HCT116 (cell line): Measurements from ENCODE around the gene METTL27. TPM values are rescaled to one million over a fixed set of nuclear protein-coding genes. Genes with fewer than 3 reads are reported as not detected.

Experiments
- ATAC-seq: fragments of 200-7000 bp; cut with Tn5 transposase; 2 replicates; pipeline ENCODE4 v1.9.1; 2020; ENCODE audit warnings: mild to moderate bottlenecking, moderate library complexity
- BruUV-seq: library from RNA; stranded (reverse); fragments of 400-500 nt; replicated peaks from 2 replicates; lab custom pipeline; 2021; lab: Mats Ljungman, UMichigan
- CTCF ChIA-PET: fragments of 300-600 bp; sonication (Branson Sonifier 250); formaldehyde crosslinking; loops from one replicate; lab custom pipeline; 2021; ENCODE audit warnings: antibody characterized with exemption; lab: Charles Lee
- POLR2A ChIA-PET: fragments of 300-600, 350-600 bp; sonication (Branson Sonifier 250); formaldehyde crosslinking; loops from one replicate; lab custom pipeline; 2021; ENCODE audit warnings: antibody characterized with exemption; lab: Charles Lee
- RAD21 ChIA-PET, 2 experiments: fragments of 300-600 bp; sonication (Branson Sonifier 250); formaldehyde crosslinking; loops; one replicate each; lab custom pipeline; 2023; ENCODE audit warnings: low total read pairs in 2 of 2; ENCODE audit not compliant: uncharacterized antibody in 2 of 2, unreplicated experiment in 2 of 2, low non-redundant PET in 1 of 2; lab: Charles Lee
- DNase-seq: peaks from one replicate; pipeline ENCODE4 v3.0.0-alpha.2; 2010; ENCODE audit warnings: low read depth, low spot score
- H2AFZ ChIP-seq: fragments of 200-600 bp; shearing (Covaris generic), sonication (generic); 2 replicates; pipeline ENCODE4 v1.6.1; 2017; ENCODE audit warnings: low read depth, mixed run types, mixed read lengths, antibody characterized with exemption, low read length; ENCODE audit not compliant: poor library complexity, severe bottlenecking
- H3K27ac ChIP-seq: 2 replicates; pipeline ENCODE4 v1.5.1; 2012; ENCODE audit warnings: low read depth, low read length
- H3K27me3 ChIP-seq: fragments of 200-600 bp; sonication (generic); 2 replicates; pipeline ENCODE4 v1.6.1; 2016; ENCODE audit warnings: mixed run types, low read length, mixed read lengths; ENCODE audit not compliant: insufficient read depth
- H3K36me3 ChIP-seq, 2 experiments: fragments of 200-500 bp in 1 of 2; fragments of 200-600 bp in 1 of 2; sonication (Bioruptor generic) in 1 of 2; sonication (generic) in 1 of 2; 2 replicates each; pipeline versions ENCODE4 v1.5.1 to v1.6.1; 2014 to 2016; ENCODE audit warnings: low read length in 2 of 2, inconsistent platforms in 1 of 2, mixed read lengths in 1 of 2, mixed run types in 1 of 2; ENCODE audit not compliant: insufficient read depth in 2 of 2, control insufficient read depth in 1 of 2
- H3K4me1 ChIP-seq, 2 experiments: fragments of 200-600 bp in 1 of 2; sonication (generic) in 1 of 2; 2 replicates each; pipeline versions ENCODE4 v1.5.1 to v1.6.1; 2012 to 2017; ENCODE audit warnings: low read length in 2 of 2, inconsistent platforms in 1 of 2, mild to moderate bottlenecking in 1 of 2, mixed read lengths in 1 of 2, mixed run types in 1 of 2, moderate library complexity in 1 of 2; ENCODE audit not compliant: insufficient read depth in 2 of 2, control insufficient read depth in 1 of 2
- H3K4me2 ChIP-seq: fragments of 200-600 bp; sonication (generic); 2 replicates; pipeline ENCODE4 v1.6.1; 2017; ENCODE audit warnings: mixed run types, low read length, mixed read lengths
- H3K4me3 ChIP-seq, 2 experiments: fragments of 200-600 bp in 1 of 2; sonication (generic) in 1 of 2; replicated peaks in 1 of 2; 2 replicates each; pipeline ENCODE4 v1.5.1; 2011 to 2016; ENCODE audit warnings: low read length in 2 of 2, control low read depth in 1 of 2, low read depth in 1 of 2, mild to moderate bottlenecking in 1 of 2, mixed read lengths in 1 of 2, mixed run types in 1 of 2
- H3K79me2 ChIP-seq: fragments of 200-600 bp; sonication (generic); 2 replicates; pipeline ENCODE4 v1.6.1; 2017; ENCODE audit warnings: mild to moderate bottlenecking, mixed run types, low read length, moderate library complexity, mixed read lengths; ENCODE audit not compliant: insufficient read depth
- H3K9ac ChIP-seq: fragments of 200-600 bp; sonication (generic); 2 replicates; pipeline ENCODE4 v1.6.1; 2016; ENCODE audit warnings: low read length, mixed read lengths
- H3K9me2 ChIP-seq: fragments of 200-600 bp; sonication (generic), shearing (Covaris generic); 2 replicates; pipeline ENCODE4 v1.6.1; 2017; ENCODE audit warnings: mixed run types, mild to moderate bottlenecking, moderate library complexity; ENCODE audit not compliant: insufficient read depth
- H3K9me3 ChIP-seq, 2 experiments: fragments of 200-500 bp in 1 of 2; fragments of 200-600 bp in 1 of 2; sonication (Bioruptor generic) in 1 of 2; sonication (generic) in 1 of 2; 2 replicates each; pipeline ENCODE4 v1.6.1; 2014 to 2017; ENCODE audit warnings: low read length in 2 of 2, mixed read lengths in 2 of 2, inconsistent platforms in 1 of 2, low read depth in 1 of 2, mild to moderate bottlenecking in 1 of 2, mixed run types in 1 of 2, moderate library complexity in 1 of 2; ENCODE audit not compliant: control insufficient read depth in 1 of 2, insufficient read depth in 1 of 2
- H4K20me1 ChIP-seq: fragments of 200-600 bp; sonication (generic), shearing (Covaris generic); 2 replicates; pipeline ENCODE4 v1.6.1; 2017; ENCODE audit warnings: mixed run types, mild to moderate bottlenecking, moderate library complexity; ENCODE audit not compliant: insufficient read depth
- CBX3 ChIP-seq: IDR thresholded peaks from 2 replicates; pipeline ENCODE4 v1.6.1; 2012; ENCODE audit warnings: low read depth
- CEBPB ChIP-seq: IDR thresholded peaks from 2 replicates; pipeline ENCODE4 v1.6.1; 2012; ENCODE audit warnings: low read depth
- EGR1 ChIP-seq: IDR thresholded peaks from 2 replicates; pipeline ENCODE4 v1.6.1; 2012; ENCODE audit warnings: low read depth
- ELF1 ChIP-seq: IDR thresholded peaks from 2 replicates; pipeline ENCODE4 v1.6.1; 2012; ENCODE audit warnings: low read depth, borderline replicate concordance
- EZH2 ChIP-seq: fragments of 200-600 bp; sonication (generic); IDR thresholded peaks from 2 replicates; pipeline ENCODE4 v1.6.1; 2017; ENCODE audit warnings: antibody characterized with exemption, mixed run types
- EZH2phosphoT487 ChIP-seq: fragments of 200-600 bp; IDR thresholded peaks from 2 replicates; pipeline ENCODE4 v1.6.1; 2018; ENCODE audit warnings: antibody characterized with exemption, borderline replicate concordance
- FOSL1 ChIP-seq: IDR thresholded peaks from 2 replicates; pipeline ENCODE4 v1.6.1; 2012; ENCODE audit warnings: low read depth
- MAX ChIP-seq: IDR thresholded peaks from 2 replicates; pipeline ENCODE4 v1.6.1; 2012
- RAD21 ChIP-seq: IDR thresholded peaks from 2 replicates; pipeline ENCODE4 v1.6.1; 2012; ENCODE audit warnings: low read depth, mild to moderate bottlenecking
- SP1 ChIP-seq: IDR thresholded peaks from 2 replicates; pipeline ENCODE4 v1.6.1; 2012; ENCODE audit warnings: low read depth
- SRF ChIP-seq: IDR thresholded peaks from 2 replicates; pipeline ENCODE4 v1.6.1; 2012; ENCODE audit warnings: low read depth
- YY1 ChIP-seq: IDR thresholded peaks from 2 replicates; pipeline ENCODE4 v1.6.1; 2011; ENCODE audit warnings: low read length, low read depth, moderate library complexity, mild to moderate bottlenecking; ENCODE audit not compliant: insufficient replicate concordance; ENCODE audit errors: extremely low read depth
- ZFX ChIP-seq: fragments of 450-650 bp; IDR thresholded peaks from 2 replicates; pipeline ENCODE4 v1.6.1; 2017
- ZNF274 ChIP-seq: fragments of 200-500 bp; sonication (Bioruptor generic); IDR thresholded peaks from 2 replicates; pipeline ENCODE4 v1.6.1; 2014; ENCODE audit warnings: mild to moderate bottlenecking, low read depth, low read length, inconsistent platforms
- intact Hi-C: fragments of 100-400 bp; cut with micrococcal nuclease; formaldehyde crosslinking; loops from 2 replicates; pipeline ENCODE4 v1.10.0; 2022
- total RNA-seq: library from RNA; stranded (reverse); gene quantifications from one replicate; pipeline ENCODE4 v1.2.1, GENCODE V29; 2021; ENCODE audit not compliant: unreplicated experiment
- TF ChIP-seq, protein P1 (sequence below): IDR thresholded peaks from 2 replicates; pipeline ENCODE4 v1.6.1; 2011; ENCODE audit warnings: mild to moderate bottlenecking, low read length, moderate library complexity; ENCODE audit not compliant: insufficient replicate concordance; ENCODE audit errors: extremely low read depth
- TF ChIP-seq, protein P2 (sequence below): IDR thresholded peaks from 2 replicates; pipeline ENCODE4 v1.6.1; 2012
- TF ChIP-seq, protein P3 (sequence below), 3 experiments: fragments of 200-600 bp in 1 of 3; sonication (generic) in 1 of 3; IDR thresholded peaks in 2 of 3; conservative IDR thresholded peaks in 1 of 3; 2 replicates each; pipeline ENCODE4 v1.5.1; 2012 to 2017; ENCODE audit warnings: low read depth in 2 of 3, low read length in 2 of 3, antibody characterized with exemption in 1 of 3, borderline replicate concordance in 1 of 3, control low read depth in 1 of 3, mild to moderate bottlenecking in 1 of 3, mixed read lengths in 1 of 3, mixed run types in 1 of 3, moderate library complexity in 1 of 3; ENCODE audit not compliant: insufficient read depth in 1 of 3

The METTL27 gene
- total RNA-seq, 1 experiment from 2014 or later, result 30.4 TPM

DNA sequence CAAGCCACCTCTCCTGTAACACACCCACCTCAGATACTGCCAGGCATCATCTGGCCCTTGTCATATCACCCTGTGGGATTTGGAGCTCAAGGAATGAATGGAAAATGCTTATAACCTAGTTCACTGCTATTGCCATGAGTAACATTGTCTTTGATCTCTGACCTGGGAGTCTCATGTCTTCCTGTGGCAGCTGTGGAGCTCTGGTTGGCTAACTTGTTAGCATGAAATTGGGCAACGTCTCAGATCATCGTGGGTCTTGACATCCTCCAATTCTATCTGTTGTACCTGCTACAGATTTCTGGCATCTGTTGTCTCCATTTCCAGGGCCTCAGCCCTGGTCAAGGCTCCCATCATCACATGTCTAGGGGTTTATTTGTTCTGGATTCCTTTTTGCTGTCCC, 16.5 kb upstream of the METTL27 start:
- CTCF ChIA-PET, result interaction anchor here (0.6 kb wide), 1 partner anchor 51 kb away, joined by 3 read pairs; no protein-coding TSS in a partner anchor
- intact Hi-C loops, result loop anchor here (10.0 kb wide), 1 partner anchor 234 kb away; the partner anchor contains the start of gene MLXIPL
- H3K4me3 ChIP-seq, result no peak overlapping the region
- no peaks in the 10 kb centered on the region for H3K9me2 ChIP-seq
- ATAC-seq (no peak), DNase-seq (no peak)
- H2AFZ ChIP-seq, result no peak overlapping the region
- no peak overlapping the region for H3K4me2 ChIP-seq
- H3K27ac ChIP-seq, result no peak overlapping the region
- no peaks in the 10 kb centered on the region for H3K27me3 ChIP-seq
- H4K20me1 ChIP-seq, result no peaks in the 10 kb centered on the region
- no peaks in the 10 kb centered on the region for H3K9me3 ChIP-seq
- no TSS peak for BruUV-seq
- RAD21 ChIA-PET, result interaction anchor here in 1 of 2 experiments (0.7 kb wide), 1 partner anchor 133 kb away, joined by 5 read pairs; no protein-coding TSS in a partner anchor
- H3K4me1 ChIP-seq, result peaks cover 7 to 35% of the 10 kb centered on the region in 2 experiments; a peak in 3 of 4 replicates
- H3K36me3 ChIP-seq, result no peaks in the 10 kb centered on the region
- POLR2A ChIA-PET, result no interaction called here
- no peak overlapping the region for H3K9ac ChIP-seq
- no peak for TF ChIP-seq SRF
- no peaks in the 10 kb centered on the region for H3K79me2 ChIP-seq

DNA sequence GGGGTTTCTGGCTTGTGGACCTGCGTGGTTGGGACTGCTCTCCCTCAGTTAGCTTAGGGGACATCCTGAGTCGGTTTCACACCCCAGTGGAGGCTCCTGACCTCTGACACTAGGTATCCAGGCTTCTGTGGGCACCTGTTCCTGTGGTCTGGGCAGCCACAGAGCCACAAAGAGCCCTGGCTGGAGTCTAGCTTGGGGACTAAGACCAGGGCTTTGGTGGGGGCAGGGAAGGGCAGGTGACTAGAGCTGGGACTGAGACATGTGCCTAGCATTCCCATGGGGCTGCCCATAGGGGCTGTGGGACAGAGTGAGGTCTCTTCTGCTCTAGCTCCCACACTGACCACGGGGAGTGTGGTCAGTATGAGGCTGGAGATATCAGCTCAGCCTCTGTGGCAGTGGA, 14.6 kb upstream of the METTL27 start:
- Histone ChIP-seq H3K9me3 (no peaks in the 10 kb centered on the region), H3K36me3 (no peaks in the 10 kb centered on the region), H3K4me2 (no peak overlapping the region), H3K9me2 (no peaks in the 10 kb centered on the region), H3K79me2 (no peaks in the 10 kb centered on the region), H3K27ac (no peak overlapping the region), H3K9ac (no peak overlapping the region), H3K4me3 (no peak overlapping the region), H2AFZ (no peak overlapping the region), H3K4me1 (peaks cover 15 to 52% of the 10 kb centered on the region in 2 experiments), H4K20me1 (no peaks in the 10 kb centered on the region), H3K27me3 (no peaks in the 10 kb centered on the region)
- no TSS peak for BruUV-seq
- POLR2A ChIA-PET, result interaction anchor here (1.3 kb wide), 1 partner anchor 14 kb away, joined by 6 read pairs; the partner anchor contains the start of gene METTL27
- intact Hi-C loops, result loop anchor here (10.0 kb wide), 1 partner anchor 232 kb away; the partner anchor contains the start of gene MLXIPL
- DNase-seq (no peak), ATAC-seq (no peak)
- RAD21 ChIA-PET, result no interaction called here
- CTCF ChIA-PET, result interaction anchor here (1.0 kb wide), 1 partner anchor 122 kb away, joined by 4 read pairs; no protein-coding TSS in a partner anchor
- TF ChIP-seq YY1 (no peak), CBX3 (no peak), FOSL1 (no peak), CEBPB (no peak), ELF1 (no peak), EGR1 (no peak), ZFX (no peak), ZNF274 (no peak), EZH2phosphoT487 (no peak), SP1 (no peak), RAD21 (no peak), MAX (no peak), EZH2 (no peak)
- TF ChIP-seq, protein P1, sequence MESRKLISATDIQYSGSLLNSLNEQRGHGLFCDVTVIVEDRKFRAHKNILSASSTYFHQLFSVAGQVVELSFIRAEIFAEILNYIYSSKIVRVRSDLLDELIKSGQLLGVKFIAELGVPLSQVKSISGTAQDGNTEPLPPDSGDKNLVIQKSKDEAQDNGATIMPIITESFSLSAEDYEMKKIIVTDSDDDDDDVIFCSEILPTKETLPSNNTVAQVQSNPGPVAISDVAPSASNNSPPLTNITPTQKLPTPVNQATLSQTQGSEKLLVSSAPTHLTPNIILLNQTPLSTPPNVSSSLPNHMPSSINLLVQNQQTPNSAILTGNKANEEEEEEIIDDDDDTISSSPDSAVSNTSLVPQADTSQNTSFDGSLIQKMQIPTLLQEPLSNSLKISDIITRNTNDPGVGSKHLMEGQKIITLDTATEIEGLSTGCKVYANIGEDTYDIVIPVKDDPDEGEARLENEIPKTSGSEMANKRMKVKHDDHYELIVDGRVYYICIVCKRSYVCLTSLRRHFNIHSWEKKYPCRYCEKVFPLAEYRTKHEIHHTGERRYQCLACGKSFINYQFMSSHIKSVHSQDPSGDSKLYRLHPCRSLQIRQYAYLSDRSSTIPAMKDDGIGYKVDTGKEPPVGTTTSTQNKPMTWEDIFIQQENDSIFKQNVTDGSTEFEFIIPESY, result no peak
- TF ChIP-seq, protein P2, sequence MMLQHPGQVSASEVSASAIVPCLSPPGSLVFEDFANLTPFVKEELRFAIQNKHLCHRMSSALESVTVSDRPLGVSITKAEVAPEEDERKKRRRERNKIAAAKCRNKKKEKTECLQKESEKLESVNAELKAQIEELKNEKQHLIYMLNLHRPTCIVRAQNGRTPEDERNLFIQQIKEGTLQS, result no peak
- TF ChIP-seq, protein P3, sequence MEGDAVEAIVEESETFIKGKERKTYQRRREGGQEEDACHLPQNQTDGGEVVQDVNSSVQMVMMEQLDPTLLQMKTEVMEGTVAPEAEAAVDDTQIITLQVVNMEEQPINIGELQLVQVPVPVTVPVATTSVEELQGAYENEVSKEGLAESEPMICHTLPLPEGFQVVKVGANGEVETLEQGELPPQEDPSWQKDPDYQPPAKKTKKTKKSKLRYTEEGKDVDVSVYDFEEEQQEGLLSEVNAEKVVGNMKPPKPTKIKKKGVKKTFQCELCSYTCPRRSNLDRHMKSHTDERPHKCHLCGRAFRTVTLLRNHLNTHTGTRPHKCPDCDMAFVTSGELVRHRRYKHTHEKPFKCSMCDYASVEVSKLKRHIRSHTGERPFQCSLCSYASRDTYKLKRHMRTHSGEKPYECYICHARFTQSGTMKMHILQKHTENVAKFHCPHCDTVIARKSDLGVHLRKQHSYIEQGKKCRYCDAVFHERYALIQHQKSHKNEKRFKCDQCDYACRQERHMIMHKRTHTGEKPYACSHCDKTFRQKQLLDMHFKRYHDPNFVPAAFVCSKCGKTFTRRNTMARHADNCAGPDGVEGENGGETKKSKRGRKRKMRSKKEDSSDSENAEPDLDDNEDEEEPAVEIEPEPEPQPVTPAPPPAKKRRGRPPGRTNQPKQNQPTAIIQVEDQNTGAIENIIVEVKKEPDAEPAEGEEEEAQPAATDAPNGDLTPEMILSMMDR (IDR thresholded peaks at IDR 0.05 in 2 of 3, conservative IDR thresholded peaks at IDR 0.05 in 1 of 3; ENCODE audit: borderline replicate concordance in 1 of 3, insufficient read depth in 1 of 3, low read depth in 2 of 3, low read length in 2 of 3), result no peak
